ENCODE data around the gene ERC2. TPM values are rescaled to one million over a fixed set of nuclear protein-coding genes. Genes with fewer than 3 reads are reported as not detected.
"Not testable (repeated sequence)": the region's sequence is repeated elsewhere in the genome, so short reads cannot be mapped to it uniquely, and the experiment has no call there.

The ERC2 gene
- total RNA-seq, 2 donors from 2014 or later, result 0.21 to 0.30 TPM

DNA sequence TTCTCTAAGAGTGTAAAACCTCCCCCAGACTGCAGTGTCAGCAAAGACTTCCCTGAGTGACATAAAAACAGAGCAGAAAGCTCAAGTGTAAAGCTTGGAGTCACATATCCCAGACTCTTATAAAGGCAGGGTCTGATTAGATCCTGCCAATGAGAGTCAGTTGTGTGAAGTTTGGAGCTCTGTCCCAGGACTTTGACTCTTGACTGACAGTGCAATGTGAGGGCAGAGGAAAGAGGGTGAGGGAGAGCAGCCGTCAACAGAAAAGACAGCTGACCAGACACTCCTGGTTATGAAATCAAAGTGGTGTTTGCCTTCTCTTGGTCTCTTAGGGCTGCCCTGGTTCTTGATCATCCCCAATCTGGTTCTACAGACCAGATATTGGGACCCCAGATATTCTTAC lies 393.2 kb downstream of the ERC2 start:
- Histone ChIP-seq H3K9me3 (no peaks in the 10 kb centered on the region), H3K4me3 (no peak overlapping the region), H3K4me1 (no peaks in the 10 kb centered on the region), H3K9ac (ENCODE audit: low read depth in 2 of 2, low read length in 2 of 2) (no peak overlapping the region), H3K36me3 (no peaks in the 10 kb centered on the region), H3K27me3 (no peaks in the 10 kb centered on the region), H3K27ac (no peak overlapping the region)
- TF ChIP-seq, protein P1, sequence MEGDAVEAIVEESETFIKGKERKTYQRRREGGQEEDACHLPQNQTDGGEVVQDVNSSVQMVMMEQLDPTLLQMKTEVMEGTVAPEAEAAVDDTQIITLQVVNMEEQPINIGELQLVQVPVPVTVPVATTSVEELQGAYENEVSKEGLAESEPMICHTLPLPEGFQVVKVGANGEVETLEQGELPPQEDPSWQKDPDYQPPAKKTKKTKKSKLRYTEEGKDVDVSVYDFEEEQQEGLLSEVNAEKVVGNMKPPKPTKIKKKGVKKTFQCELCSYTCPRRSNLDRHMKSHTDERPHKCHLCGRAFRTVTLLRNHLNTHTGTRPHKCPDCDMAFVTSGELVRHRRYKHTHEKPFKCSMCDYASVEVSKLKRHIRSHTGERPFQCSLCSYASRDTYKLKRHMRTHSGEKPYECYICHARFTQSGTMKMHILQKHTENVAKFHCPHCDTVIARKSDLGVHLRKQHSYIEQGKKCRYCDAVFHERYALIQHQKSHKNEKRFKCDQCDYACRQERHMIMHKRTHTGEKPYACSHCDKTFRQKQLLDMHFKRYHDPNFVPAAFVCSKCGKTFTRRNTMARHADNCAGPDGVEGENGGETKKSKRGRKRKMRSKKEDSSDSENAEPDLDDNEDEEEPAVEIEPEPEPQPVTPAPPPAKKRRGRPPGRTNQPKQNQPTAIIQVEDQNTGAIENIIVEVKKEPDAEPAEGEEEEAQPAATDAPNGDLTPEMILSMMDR (IDR thresholded peaks at IDR 0.05), result no peak
- intact Hi-C loops (cut with DNase I), result no loop called here
- DNase-seq, result no peak

DNA sequence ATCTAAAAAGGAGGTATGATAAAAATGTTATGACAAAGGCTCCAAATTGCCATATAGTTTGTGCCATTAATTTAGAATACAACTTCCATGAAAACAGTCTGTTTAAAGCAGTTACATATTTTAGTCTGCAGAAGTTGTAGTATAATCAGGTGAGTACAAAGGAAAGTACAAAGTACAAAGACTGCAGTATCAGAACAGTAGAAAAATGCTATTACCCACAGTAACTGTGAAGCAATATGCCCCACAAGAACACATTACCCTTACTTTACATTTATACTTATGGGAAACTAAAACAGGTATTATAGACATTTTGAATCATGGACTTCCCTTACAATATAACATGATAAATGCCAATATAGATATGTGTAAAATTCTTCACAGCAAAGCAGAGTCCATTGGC lies 398.5 kb downstream of the ERC2 start:
- H3K4me1 ChIP-seq, result no peaks in the 10 kb centered on the region
- H3K9me3 ChIP-seq, result no peaks in the 10 kb centered on the region
- no peak overlapping the region for H3K27ac ChIP-seq
- no peaks in the 10 kb centered on the region for H3K36me3 ChIP-seq
- TF ChIP-seq, protein P1 (IDR thresholded peaks at IDR 0.05), result no peak
- no peaks in the 10 kb centered on the region for H3K27me3 ChIP-seq
- intact Hi-C loops (cut with DNase I), result no loop called here
- H3K4me3 ChIP-seq, result no peak overlapping the region
- no peak overlapping the region for H3K9ac ChIP-seq (ENCODE audit: low read depth in 2 of 2, low read length in 2 of 2)
- DNase-seq, result no peak

DNA sequence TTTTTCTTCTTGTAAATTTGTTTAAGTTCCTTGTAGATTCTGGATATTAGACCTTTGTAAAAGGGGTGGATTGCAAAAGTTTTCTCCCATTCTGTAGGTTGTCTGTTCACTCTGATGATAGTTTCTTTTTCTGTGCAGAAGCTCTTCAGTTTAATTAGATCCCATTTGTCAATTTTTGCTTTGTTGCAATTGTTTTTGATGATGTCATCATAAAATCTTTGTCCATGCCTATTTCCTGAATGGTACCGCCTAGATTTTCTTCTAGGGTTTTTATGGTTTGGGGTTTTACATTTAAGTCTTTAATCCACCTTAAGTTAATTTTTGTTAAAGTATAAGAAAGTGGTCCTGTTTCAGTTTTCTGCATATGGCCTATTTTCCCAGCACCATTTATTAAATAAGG lies 401.9 kb downstream of the ERC2 start:
- H3K9me3 ChIP-seq; intact Hi-C loops (cut with DNase I); H3K27ac ChIP-seq; H3K9ac ChIP-seq (ENCODE audit: low read depth in 2 of 2, low read length in 2 of 2); H3K36me3 ChIP-seq; H3K4me1 ChIP-seq; H3K4me3 ChIP-seq; H3K27me3 ChIP-seq; DNase-seq: not testable (repeated sequence)

DNA sequence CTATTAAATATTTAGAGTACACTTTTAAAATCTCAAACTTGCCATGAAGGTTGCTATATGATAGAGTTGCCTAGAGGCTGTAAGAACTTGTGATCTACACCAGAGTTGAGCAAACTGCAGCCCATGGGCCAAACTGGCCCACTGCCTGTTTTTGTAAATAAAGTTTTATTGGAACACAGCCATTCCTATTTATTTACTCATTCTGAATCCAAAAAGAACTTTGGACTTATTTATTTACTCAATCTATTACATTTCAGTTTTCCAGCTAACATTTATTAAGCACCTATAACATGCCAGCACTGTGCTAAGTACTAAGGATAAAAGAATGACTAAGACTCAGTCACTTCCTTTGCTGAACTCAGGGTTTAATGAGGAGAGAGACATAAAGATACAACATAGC lies 403.6 kb downstream of the ERC2 start:
- H3K27me3 ChIP-seq, result no peaks in the 10 kb centered on the region
- no peak overlapping the region for H3K9ac ChIP-seq (ENCODE audit: low read depth in 2 of 2, low read length in 2 of 2)
- no peaks in the 10 kb centered on the region for H3K36me3 ChIP-seq
- no peaks in the 10 kb centered on the region for H3K4me1 ChIP-seq
- H3K9me3 ChIP-seq, result no peaks in the 10 kb centered on the region
- no peak overlapping the region for H3K27ac ChIP-seq
- no peak for DNase-seq
- TF ChIP-seq, protein P1 (IDR thresholded peaks at IDR 0.05), result no peak
- no peak overlapping the region for H3K4me3 ChIP-seq
- intact Hi-C loops (cut with DNase I), result no loop called here

DNA sequence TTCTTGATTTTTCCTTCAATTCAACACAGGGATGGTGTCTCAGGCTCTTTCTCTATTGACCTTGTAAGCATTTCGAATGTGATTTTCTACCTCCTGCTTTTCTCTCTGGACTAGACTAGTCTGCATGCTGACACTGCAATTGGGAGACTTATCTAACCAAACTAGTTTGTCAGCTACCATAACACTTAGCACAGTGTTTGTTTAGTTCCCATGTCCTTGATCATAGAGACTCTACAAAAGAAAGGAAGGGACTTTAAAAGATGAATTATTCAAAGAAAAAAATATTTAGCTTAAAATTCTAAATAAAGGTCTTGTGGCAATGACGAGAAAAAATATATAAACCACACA lies 407.0 kb downstream of the ERC2 start:
- Histone ChIP-seq H3K27me3 (no peaks in the 10 kb centered on the region), H3K27ac (no peak overlapping the region), H3K9me3 (no peaks in the 10 kb centered on the region), H3K36me3 (no peaks in the 10 kb centered on the region), H3K4me3 (no peak overlapping the region), H3K9ac (ENCODE audit: low read depth in 2 of 2, low read length in 2 of 2) (no peak overlapping the region), H3K4me1 (no peaks in the 10 kb centered on the region)
- intact Hi-C loops (cut with DNase I), result no loop called here
- TF ChIP-seq, protein P1 (IDR thresholded peaks at IDR 0.05), result no peak
- no peak for DNase-seq

DNA sequence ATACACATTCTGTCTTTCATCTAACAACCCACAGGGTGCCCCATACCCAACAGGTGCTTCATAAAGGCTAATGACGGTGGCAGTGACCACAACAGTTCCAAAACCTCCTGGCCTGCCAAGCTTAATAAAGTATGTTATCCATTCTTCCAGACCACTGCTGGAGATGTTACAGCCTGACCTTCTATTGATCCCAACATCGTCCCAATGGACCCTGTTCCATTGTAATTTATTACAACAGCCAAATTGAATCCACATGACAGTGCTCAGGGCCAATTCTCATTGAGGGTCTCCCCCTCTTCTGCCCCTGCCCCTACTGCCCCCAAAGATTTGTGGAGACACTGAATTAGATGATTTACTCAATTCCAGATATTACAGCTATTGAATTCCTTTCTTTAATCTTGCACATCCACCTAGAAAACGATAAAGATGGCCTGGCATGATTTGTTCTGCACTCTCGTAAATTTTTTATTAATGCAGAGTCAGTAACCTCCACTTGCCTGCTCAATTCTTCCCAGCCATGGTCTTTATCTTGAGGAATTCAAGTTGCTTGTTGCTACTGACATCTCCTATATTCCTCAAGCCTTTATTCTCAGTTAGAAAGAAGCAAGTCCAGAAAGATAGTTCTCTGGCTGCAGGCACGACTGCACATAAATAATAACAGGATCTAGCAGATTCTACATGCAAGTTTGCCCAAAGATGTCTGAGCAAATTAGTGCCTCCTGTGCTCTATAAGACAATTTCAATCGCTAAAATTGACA lies 407.6 kb downstream of the ERC2 start:
- Histone ChIP-seq H3K9ac (ENCODE audit: low read depth in 2 of 2, low read length in 2 of 2) (no peak overlapping the region), H3K36me3 (no peaks in the 10 kb centered on the region), H3K4me3 (no peak overlapping the region), H3K4me1 (no peaks in the 10 kb centered on the region), H3K27me3 (no peaks in the 10 kb centered on the region), H3K9me3 (no peaks in the 10 kb centered on the region), H3K27ac (no peak overlapping the region)
- intact Hi-C loops (cut with DNase I), result no loop called here
- TF ChIP-seq, protein P1 (IDR thresholded peaks at IDR 0.05), result no peak
- no peak for DNase-seq
